H9 (cell line): ENCODE results near the gene CAMK2G. TPM values are rescaled to one million over a fixed set of nuclear protein-coding genes. Genes with fewer than 3 reads are reported as not detected.

ENCODE experiments used
- DNase-seq: peaks from one replicate; pipeline ENCODE4 v3.0.0-alpha.2; 2017
- H2AFZ ChIP-seq: one replicate; pipeline ENCODE4 v1.6.1; 2013; ENCODE audit warnings: mild to moderate bottlenecking, low read length, control low read depth, moderate library complexity
- H2AK5ac ChIP-seq: 2 replicates; pipeline ENCODE4 v1.6.1; 2013; ENCODE audit warnings: low read length, control low read depth, mixed read lengths; ENCODE audit not compliant: insufficient read length
- H2BK120ac ChIP-seq: one replicate; pipeline ENCODE4 v1.6.1; 2013; ENCODE audit warnings: low read depth, mild to moderate bottlenecking, low read length, control low read depth, inconsistent platforms; ENCODE audit not compliant: poor library complexity, severe bottlenecking
- H2BK12ac ChIP-seq: 2 replicates; pipeline ENCODE4 v1.6.1; 2013; ENCODE audit warnings: low read length, control low read depth, mixed read lengths, low read depth; ENCODE audit not compliant: insufficient read length
- H2BK15ac ChIP-seq: 2 replicates; pipeline ENCODE4 v1.6.1; 2013; ENCODE audit warnings: low read depth, low read length, control low read depth
- H2BK20ac ChIP-seq: one replicate; pipeline ENCODE4 v1.6.1; 2013; ENCODE audit warnings: low read depth, mild to moderate bottlenecking, low read length, control low read depth, inconsistent platforms; ENCODE audit not compliant: poor library complexity, severe bottlenecking
- H2BK5ac ChIP-seq: 2 replicates; pipeline ENCODE4 v1.6.1; 2013; ENCODE audit warnings: low read length, control low read depth, mixed read lengths; ENCODE audit not compliant: insufficient read length
- H3K14ac ChIP-seq: 2 replicates; pipeline ENCODE4 v1.6.1; 2013; ENCODE audit warnings: low read length, control low read depth; ENCODE audit not compliant: insufficient read depth
- H3K18ac ChIP-seq: 2 replicates; pipeline ENCODE4 v1.6.1; 2013; ENCODE audit warnings: low read depth, mild to moderate bottlenecking, mixed read lengths, low read length, control low read depth; ENCODE audit not compliant: insufficient read length
- H3K23ac ChIP-seq: 2 replicates; pipeline ENCODE4 v1.6.1; 2013; ENCODE audit warnings: low read length, control low read depth, mixed read lengths, low read depth; ENCODE audit not compliant: insufficient read length
- H3K23me2 ChIP-seq: 2 replicates; pipeline ENCODE4 v1.6.1; 2013; ENCODE audit warnings: low read depth, mild to moderate bottlenecking, mixed read lengths, low read length, control low read depth; ENCODE audit not compliant: insufficient read length, poor library complexity, severe bottlenecking
- H3K27ac ChIP-seq: 2 replicates; pipeline ENCODE4 v1.5.1; 2013; ENCODE audit warnings: low read length, control low read depth, mixed read lengths, low read depth; ENCODE audit not compliant: insufficient read length
- H3K27me3 ChIP-seq: 2 replicates; pipeline ENCODE4 v1.6.1; 2013; ENCODE audit warnings: low read length, control low read depth, inconsistent platforms; ENCODE audit not compliant: insufficient read depth
- H3K4ac ChIP-seq: 2 replicates; pipeline ENCODE4 v1.6.1; 2013; ENCODE audit warnings: low read depth, mild to moderate bottlenecking, control low read depth, inconsistent platforms, low read length, moderate library complexity
- H3K4me1 ChIP-seq: 2 replicates; pipeline ENCODE4 v1.6.1; 2013; ENCODE audit warnings: low read length, control low read depth, inconsistent platforms; ENCODE audit not compliant: insufficient read depth
- H3K4me2 ChIP-seq: 2 replicates; pipeline ENCODE4 v1.6.1; 2013; ENCODE audit warnings: low read length, control low read depth, mixed read lengths; ENCODE audit not compliant: insufficient read length, insufficient read depth
- H3K56ac ChIP-seq: 2 replicates; pipeline ENCODE4 v1.6.1; 2013; ENCODE audit warnings: low read depth, mild to moderate bottlenecking, mixed read lengths, low read length, control low read depth; ENCODE audit not compliant: insufficient read length
- H3K79me1 ChIP-seq: 2 replicates; pipeline ENCODE4 v1.6.1; 2013; ENCODE audit warnings: low read depth, mild to moderate bottlenecking, moderate library complexity, low read length, control low read depth, inconsistent platforms; ENCODE audit not compliant: insufficient read depth, poor library complexity, severe bottlenecking
- H3K79me2 ChIP-seq: 2 replicates; pipeline ENCODE4 v1.6.1; 2013; ENCODE audit warnings: low read length, control low read depth, inconsistent platforms; ENCODE audit not compliant: insufficient read depth
- H3K9ac ChIP-seq: 2 replicates; pipeline ENCODE4 v1.6.1; 2013; ENCODE audit warnings: low read length, control low read depth, mixed read lengths; ENCODE audit not compliant: insufficient read length; ENCODE audit errors: extremely low read depth
- H3K9me3 ChIP-seq: one replicate; pipeline ENCODE4 v1.6.1; 2013; ENCODE audit warnings: low read depth, low read length, inconsistent platforms; ENCODE audit not compliant: control insufficient read depth
- H3T11ph ChIP-seq: one replicate; pipeline ENCODE4 v1.6.1; 2013; ENCODE audit warnings: mild to moderate bottlenecking, low read length, control low read depth, inconsistent platforms
- H4K20me1 ChIP-seq: one replicate; pipeline ENCODE4 v1.6.1; 2013; ENCODE audit not compliant: control insufficient read depth, insufficient read length, insufficient read depth
- H4K5ac ChIP-seq: 2 replicates; pipeline ENCODE4 v1.6.1; 2013; ENCODE audit warnings: low read depth, mild to moderate bottlenecking, mixed read lengths, low read length, control low read depth; ENCODE audit not compliant: insufficient read length
- H4K8ac ChIP-seq: replicated peaks from 2 replicates; pipeline ENCODE4 v1.6.1; 2013; ENCODE audit warnings: low read length, control low read depth, mixed read lengths, low read depth; ENCODE audit not compliant: insufficient read length
- H4K91ac ChIP-seq: 2 replicates; pipeline ENCODE4 v1.6.1; 2013; ENCODE audit warnings: low read depth, mild to moderate bottlenecking, moderate library complexity, mixed read lengths, low read length, control low read depth; ENCODE audit not compliant: insufficient read length
- H3K27ac Mint-ChIP-seq, 3 experiments: 2 replicates in 2 of 3; 3 replicates in 1 of 3; pipeline ENCODE4 v1.8.0; 2020 to 2021; ENCODE audit warnings: mixed read lengths in 3 of 3, mild to moderate bottlenecking in 1 of 3, moderate library complexity in 1 of 3
- H3K27me3 Mint-ChIP-seq: 2 replicates; pipeline ENCODE4 v1.8.0; 2021; ENCODE audit warnings: low read depth, mild to moderate bottlenecking, moderate library complexity, mixed read lengths
- H3K36me3 Mint-ChIP-seq, 3 experiments: 2 replicates in 2 of 3; 3 replicates in 1 of 3; pipeline ENCODE4 v1.8.0; 2020 to 2021; ENCODE audit warnings: low read depth in 3 of 3, mixed read lengths in 3 of 3; ENCODE audit not compliant: insufficient read depth in 1 of 3
- H3K4me1 Mint-ChIP-seq, 2 experiments: 2 replicates each; pipeline ENCODE4 v1.8.0; 2020; ENCODE audit warnings: mixed read lengths in 2 of 2
- H3K4me3 Mint-ChIP-seq, 2 experiments: 2 replicates in 1 of 2; 3 replicates in 1 of 2; pipeline ENCODE4 v1.8.0; 2020 to 2021; ENCODE audit warnings: mild to moderate bottlenecking in 2 of 2, mixed read lengths in 2 of 2, moderate library complexity in 1 of 2
- H3K9me3 Mint-ChIP-seq, 2 experiments: 2 replicates in 1 of 2; 3 replicates in 1 of 2; pipeline ENCODE4 v1.8.0; 2020; ENCODE audit warnings: mild to moderate bottlenecking in 2 of 2, mixed read lengths in 2 of 2, moderate library complexity in 1 of 2
- WGBS: extraction: QIAGEN DNeasy Blood & Tissue Kit; methylation state at CpG from one replicate; pipeline ENCODE4 v1.1.7; 2013; ENCODE audit warnings: missing lambda C conversion rate, low lambda C conversion rate, mixed read lengths; ENCODE audit not compliant: insufficient read length; ENCODE audit errors: extremely low coverage; 5-methylcytosine and 5-hydroxymethylcytosine counted together
- total RNA-seq: library from RNA; stranded (reverse); gene quantifications from 2 replicates; pipeline ENCODE4 v1.2.1, GENCODE V29; 2021
- TF ChIP-seq, protein P1 (sequence below): fragments of 200-600 bp; sonication (generic); conservative IDR thresholded peaks from 3 replicates; pipeline ENCODE4 v1.8.0; 2021; ENCODE audit warnings: antibody characterized with exemption, mild to moderate bottlenecking

Gene CAMK2G
- total RNA-seq, 1 experiment from 2014 or later = 31.8 TPM

DNA sequence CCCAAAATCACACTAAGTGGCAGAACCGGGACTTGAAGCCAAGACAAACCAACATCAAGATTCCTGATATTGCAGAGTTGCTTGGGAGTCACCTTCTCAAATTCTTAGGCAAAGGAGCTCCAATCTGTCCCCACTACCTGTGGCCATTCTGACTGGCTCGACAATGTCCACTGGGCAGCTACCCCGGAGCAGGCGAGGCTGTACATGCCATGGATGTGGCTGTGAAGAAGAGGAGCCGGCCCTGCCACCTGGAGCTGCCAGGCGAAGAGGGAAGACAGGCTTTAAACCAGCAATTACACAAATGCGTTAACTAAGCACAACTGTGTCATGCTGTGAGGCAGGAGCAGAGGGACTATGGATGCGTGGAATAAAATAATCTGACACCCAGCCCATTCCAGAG, 18.1 kb downstream of the CAMK2G start:
- no peak overlapping the region for H3K9ac ChIP-seq
- no peak overlapping the region for H3T11ph ChIP-seq
- Mint-ChIP-seq H3K4me3 (no peak overlapping the region), H3K27ac (no peak overlapping the region; a peak in 1 of 7 replicates), H3K4me1 (peaks cover 35 to 52% of the 10 kb centered on the region in 2 experiments), H3K27me3 (no peaks in the 10 kb centered on the region), H3K9me3 (no peaks in the 10 kb centered on the region), H3K36me3 (peaks cover 14 to 55% (median 52%) of the 10 kb centered on the region in 3 experiments; a peak in 6 of 7 replicates)
- no peak overlapping the region for H2BK15ac ChIP-seq
- no peak overlapping the region for H3K23ac ChIP-seq
- no peak overlapping the region for H3K18ac ChIP-seq
- no peaks in the 10 kb centered on the region for H3K79me1 ChIP-seq
- no CpG with 5 or more reads among the region's 8 CpGs for WGBS
- H3K4me1 ChIP-seq = no peaks in the 10 kb centered on the region
- H2BK12ac ChIP-seq = no peak overlapping the region
- H3K23me2 ChIP-seq = no peaks in the 10 kb centered on the region
- no peak overlapping the region for H2BK20ac ChIP-seq
- no peak overlapping the region for H2BK5ac ChIP-seq
- H4K20me1 ChIP-seq = no peaks in the 10 kb centered on the region
- no peak overlapping the region for H4K5ac ChIP-seq
- DNase-seq = no peak
- H3K27me3 ChIP-seq = no peaks in the 10 kb centered on the region
- TF ChIP-seq, protein P1, sequence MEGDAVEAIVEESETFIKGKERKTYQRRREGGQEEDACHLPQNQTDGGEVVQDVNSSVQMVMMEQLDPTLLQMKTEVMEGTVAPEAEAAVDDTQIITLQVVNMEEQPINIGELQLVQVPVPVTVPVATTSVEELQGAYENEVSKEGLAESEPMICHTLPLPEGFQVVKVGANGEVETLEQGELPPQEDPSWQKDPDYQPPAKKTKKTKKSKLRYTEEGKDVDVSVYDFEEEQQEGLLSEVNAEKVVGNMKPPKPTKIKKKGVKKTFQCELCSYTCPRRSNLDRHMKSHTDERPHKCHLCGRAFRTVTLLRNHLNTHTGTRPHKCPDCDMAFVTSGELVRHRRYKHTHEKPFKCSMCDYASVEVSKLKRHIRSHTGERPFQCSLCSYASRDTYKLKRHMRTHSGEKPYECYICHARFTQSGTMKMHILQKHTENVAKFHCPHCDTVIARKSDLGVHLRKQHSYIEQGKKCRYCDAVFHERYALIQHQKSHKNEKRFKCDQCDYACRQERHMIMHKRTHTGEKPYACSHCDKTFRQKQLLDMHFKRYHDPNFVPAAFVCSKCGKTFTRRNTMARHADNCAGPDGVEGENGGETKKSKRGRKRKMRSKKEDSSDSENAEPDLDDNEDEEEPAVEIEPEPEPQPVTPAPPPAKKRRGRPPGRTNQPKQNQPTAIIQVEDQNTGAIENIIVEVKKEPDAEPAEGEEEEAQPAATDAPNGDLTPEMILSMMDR = no peak
- H3K4ac ChIP-seq = no peak overlapping the region
- no peak overlapping the region for H3K27ac ChIP-seq
- no peak overlapping the region for H2AFZ ChIP-seq
- H3K4me2 ChIP-seq = no peak overlapping the region
- no peak overlapping the region for H3K56ac ChIP-seq
- H3K14ac ChIP-seq = no peak overlapping the region
- no peak overlapping the region for H4K8ac ChIP-seq
- H3K9me3 ChIP-seq = no peaks in the 10 kb centered on the region
- H4K91ac ChIP-seq = no peak overlapping the region
- H3K79me2 ChIP-seq = no peaks in the 10 kb centered on the region
- H2BK120ac ChIP-seq = no peak overlapping the region
- no peak overlapping the region for H2AK5ac ChIP-seq
